IMR-90 (cell line): ENCODE data around the gene SH2D5. TPM values are rescaled to one million over a fixed set of nuclear protein-coding genes. Genes with fewer than 3 reads are reported as not detected.

Experiments used
- ATAC-seq: fragments of 200-7000 bp; cut with Tn5 transposase; 2 replicates; pipeline ENCODE4 v1.9.1; 2020; ENCODE audit warnings: low read depth, mild to moderate bottlenecking, moderate library complexity
- BruUV-seq: library from RNA; stranded (reverse); fragments of 400-500 nt; replicated peaks from 2 replicates; lab custom pipeline; 2021; lab: Mats Ljungman, UMichigan
- CTCF ChIA-PET: fragments of 300-600 bp; formaldehyde crosslinking; extraction: SDS; loops from one replicate; lab custom pipeline; 2021; ENCODE audit warnings: antibody characterized with exemption; lab: Yijun Ruan, JAX
- POLR2A ChIA-PET: fragments of 300-600 bp; sonication (Branson Sonifier 250); formaldehyde crosslinking; loops from one replicate; lab custom pipeline; 2022; ENCODE audit warnings: antibody characterized with exemption; ENCODE audit not compliant: unreplicated experiment; lab: Charles Lee
- DNase-seq: peaks from one replicate; pipeline ENCODE4 v3.0.0; 2013
- H2AFZ ChIP-seq: replicated peaks from 2 replicates; pipeline ENCODE3; 2013; ENCODE audit warnings: low read length, mild to moderate bottlenecking; ENCODE audit not compliant: poor library complexity
- H2AK5ac ChIP-seq: 2 replicates; pipeline ENCODE4 v1.6.1; 2013; ENCODE audit warnings: low read depth, low read length, inconsistent platforms
- H2AK9ac ChIP-seq: replicated peaks from 2 replicates; pipeline ENCODE3; 2013; ENCODE audit warnings: mild to moderate bottlenecking, low read depth, low read length, moderate library complexity; ENCODE audit not compliant: poor library complexity
- H2BK120ac ChIP-seq: 2 replicates; pipeline ENCODE4 v1.6.1; 2013; ENCODE audit warnings: low read depth, low read length, inconsistent platforms
- H2BK15ac ChIP-seq: 3 replicates; pipeline ENCODE4 v1.6.1; 2013; ENCODE audit warnings: low read depth, low read length, inconsistent platforms
- H2BK20ac ChIP-seq: 2 replicates; pipeline ENCODE4 v1.6.1; 2013; ENCODE audit warnings: low read depth, mild to moderate bottlenecking, inconsistent platforms, low read length, moderate library complexity
- H2BK5ac ChIP-seq: 2 replicates; pipeline ENCODE4 v1.6.1; 2013; ENCODE audit warnings: mild to moderate bottlenecking, low read depth, low read length, inconsistent platforms; ENCODE audit not compliant: poor library complexity, severe bottlenecking
- H3K14ac ChIP-seq: replicated peaks from 2 replicates; pipeline ENCODE4 v1.6.1; 2013; ENCODE audit warnings: low read depth, low read length, inconsistent platforms
- H3K18ac ChIP-seq: 2 replicates; pipeline ENCODE4 v1.6.1; 2013; ENCODE audit warnings: low read depth, low read length, control low read depth
- H3K23ac ChIP-seq: 2 replicates; pipeline ENCODE4 v1.6.1; 2013; ENCODE audit warnings: low read depth, low read length, inconsistent platforms
- H3K27ac ChIP-seq: 2 replicates; pipeline ENCODE4 v1.5.1; 2013; ENCODE audit warnings: mild to moderate bottlenecking, control low read depth, low read length; ENCODE audit not compliant: insufficient read depth
- H3K27me3 ChIP-seq: 2 replicates; pipeline ENCODE4 v1.6.1; 2013; ENCODE audit warnings: low read length; ENCODE audit not compliant: control insufficient read depth, insufficient read depth
- H3K36me3 ChIP-seq: 2 replicates; pipeline ENCODE4 v1.6.1; 2013; ENCODE audit warnings: low read length, mixed read lengths; ENCODE audit not compliant: control insufficient read depth, insufficient read depth
- H3K4ac ChIP-seq: 2 replicates; pipeline ENCODE4 v1.6.1; 2013; ENCODE audit warnings: low read depth, low read length, inconsistent platforms
- H3K4me1 ChIP-seq: 2 replicates; pipeline ENCODE4 v1.6.1; 2013; ENCODE audit warnings: low read length, mixed read lengths; ENCODE audit not compliant: control insufficient read depth, insufficient read depth
- H3K4me2 ChIP-seq: 2 replicates; pipeline ENCODE4 v1.6.1; 2013; ENCODE audit warnings: low read depth, mild to moderate bottlenecking, control low read depth, low read length, moderate library complexity
- H3K4me3 ChIP-seq: 2 replicates; pipeline ENCODE4 v1.5.1; 2013; ENCODE audit warnings: low read depth, mild to moderate bottlenecking, control low read depth, low read length, moderate library complexity; ENCODE audit not compliant: insufficient read depth
- H3K56ac ChIP-seq: 2 replicates; pipeline ENCODE4 v1.6.1; 2013; ENCODE audit warnings: low read length, inconsistent platforms; ENCODE audit not compliant: insufficient read depth; ENCODE audit errors: extremely low read depth
- H3K79me1 ChIP-seq, 2 experiments: 2 replicates each; pipeline ENCODE4 v1.6.1; 2013; ENCODE audit warnings: low read length in 2 of 2, inconsistent platforms in 1 of 2, low read depth in 1 of 2
- H3K9ac ChIP-seq: 2 replicates; pipeline ENCODE4 v1.6.1; 2013; ENCODE audit warnings: low read depth, low read length, control low read depth
- H3K9me1 ChIP-seq: 2 replicates; pipeline ENCODE4 v1.6.1; 2013; ENCODE audit warnings: low read length, inconsistent platforms; ENCODE audit not compliant: insufficient read depth
- H3K9me3 ChIP-seq: 2 replicates; pipeline ENCODE4 v1.6.1; 2013; ENCODE audit warnings: low read length; ENCODE audit not compliant: control insufficient read depth, insufficient read depth
- H4K20me1 ChIP-seq: 2 replicates; pipeline ENCODE4 v1.6.1; 2013; ENCODE audit warnings: low read length, inconsistent platforms; ENCODE audit not compliant: insufficient read depth
- H4K5ac ChIP-seq: 2 replicates; pipeline ENCODE4 v1.6.1; 2013; ENCODE audit warnings: mild to moderate bottlenecking, low read depth, low read length, control low read depth
- H4K8ac ChIP-seq, 2 experiments: 2 replicates each; pipeline ENCODE4 v1.6.1; 2013; ENCODE audit warnings: low read depth in 2 of 2, low read length in 2 of 2, control low read depth in 1 of 2, inconsistent platforms in 1 of 2
- H4K91ac ChIP-seq: 2 replicates; pipeline ENCODE4 v1.6.1; 2013; ENCODE audit warnings: low read depth, low read length, inconsistent platforms; ENCODE audit not compliant: insufficient read depth
- CEBPB ChIP-seq: IDR thresholded peaks from 2 replicates; pipeline ENCODE4 v1.6.1; 2012; ENCODE audit warnings: low read depth, low read length, improper control_type of control experiment
- ELK1 ChIP-seq: fragments of 150-350 bp; IDR thresholded peaks from 2 replicates; pipeline ENCODE4 v1.6.1; 2016; ENCODE audit warnings: low read depth, mild to moderate bottlenecking, low read length, moderate library complexity, borderline replicate concordance
- FOS ChIP-seq: fragments of 150-350 bp; IDR thresholded peaks from 2 replicates; pipeline ENCODE4 v1.6.1; 2016; ENCODE audit warnings: low read depth, low read length
- MXI1 ChIP-seq: IDR thresholded peaks from 2 replicates; pipeline ENCODE4 v1.6.1; 2012; ENCODE audit warnings: low read depth, mild to moderate bottlenecking, low read length, moderate library complexity, borderline replicate concordance
- POLR2A ChIP-seq: IDR thresholded peaks from 2 replicates; pipeline ENCODE4 v1.6.1; 2012; ENCODE audit warnings: mild to moderate bottlenecking, low read depth, low read length
- RAD21 ChIP-seq: IDR thresholded peaks from 2 replicates; pipeline ENCODE4 v1.6.1; 2012; ENCODE audit warnings: low read length, improper control_type of control experiment
- RCOR1 ChIP-seq: IDR thresholded peaks from 2 replicates; pipeline ENCODE4 v1.6.1; 2012; ENCODE audit warnings: mild to moderate bottlenecking, low read length, improper control_type of control experiment; ENCODE audit not compliant: insufficient replicate concordance
- SMC3 ChIP-seq: fragments of 150-350 bp; IDR thresholded peaks from 2 replicates; pipeline ENCODE4 v1.6.1; 2016; ENCODE audit warnings: low read depth, mild to moderate bottlenecking, antibody characterized with exemption, low read length, moderate library complexity
- whole genome bisulfite sequencing, 2 experiments: methylation state at CpG; one replicate each; pipeline versions ENCODE4 v1.1.5 to v1.1.7; 2013; ENCODE audit warnings: missing lambda C conversion rate in 2 of 2; ENCODE audit not compliant: insufficient read length in 1 of 2; ENCODE audit errors: extremely low coverage in 2 of 2; 5-methylcytosine and 5-hydroxymethylcytosine counted together
- dilution Hi-C: fragments of 300-500 bp; cut with HindIII; formaldehyde crosslinking; loops from one replicate; pipeline ENCODE4 v1.14.3; 2018; ENCODE audit warnings: low sequenced_read_pairs; ENCODE audit not compliant: unreplicated experiment
- in situ Hi-C: fragments of 300-500 bp; cut with MboI; formaldehyde crosslinking; loops from 3 replicates; pipeline ENCODE4 v1.14.3; 2019; ENCODE audit warnings: low sequenced_read_pairs, inconsistent platforms, mixed read lengths
- intact Hi-C: fragments of 100-400 bp; cut with micrococcal nuclease; formaldehyde crosslinking; loops from 2 replicates; pipeline ENCODE4 v1.10.0; 2022
- polyA plus RNA-seq, 3 experiments: library from polyadenylated mRNA; depleted of rRNA; stranded (reverse); fragments of >200 nt; gene quantifications; 2 replicates each; pipeline ENCODE4 v1.2.3, GENCODE V29; 2012; ENCODE audit warnings: low replicate concordance in 1 of 3
- total RNA-seq: library from RNA; depleted of rRNA; stranded (reverse); fragments of >200 nt; gene quantifications from 2 replicates; pipeline ENCODE4 v1.2.3, GENCODE V29; 2012

SH2D5 gene
- total and polyA plus RNA-seq, 2 of the 4 experiments (the other 2 are of a cell fraction), result 7.2 to 14.4 TPM

GRCh38 chr1:20723159-20723536, 9.4 kb downstream of the SH2D5 start:
- Histone ChIP-seq H2AFZ (no peak overlapping the region), H3K4me1 (no peaks in the 10 kb centered on the region), H3K36me3 (no peaks in the 10 kb centered on the region), H4K8ac (no peak overlapping the region), H2BK120ac (no peak overlapping the region), H3K18ac (no peak overlapping the region), H3K4me3 (no peak overlapping the region), H2BK20ac (no peak overlapping the region), H3K27ac (no peak overlapping the region), H3K9me3 (no peaks in the 10 kb centered on the region), H2AK5ac (no peak overlapping the region), H3K27me3 (no peaks in the 10 kb centered on the region), H3K23ac (no peak overlapping the region), H3K4me2 (no peak overlapping the region), H3K4ac (no peak overlapping the region), H2BK15ac (no peak overlapping the region), H2BK5ac (no peak overlapping the region), H4K91ac (no peak overlapping the region), H3K79me1 (peaks cover 0 to 6% of the 10 kb centered on the region in 2 experiments; a peak in 1 of 4 replicates), H3K14ac (no peak overlapping the region), H2AK9ac (no peak overlapping the region), H3K56ac (no peak overlapping the region), H3K9me1 (0 out of 2 replicates have a peak, but pooled peaks cover 6% of the 10 kb centered on the region), H3K9ac (no peak overlapping the region), H4K5ac (no peak overlapping the region), H4K20me1 (no peaks in the 10 kb centered on the region; the same call in 1 of the 2 replicates)
- TF ChIP-seq ELK1 (no peak), MXI1 (no peak), FOS (no peak), RCOR1 (no peak), RAD21 (no peak), POLR2A (no peak), SMC3 (no peak), CEBPB (no peak)
- dilution Hi-C loops (no loop called here), in situ Hi-C loops (no loop called here), intact Hi-C loops (no loop called here)
- no peak for DNase-seq
- ATAC-seq, result no peak
- BruUV-seq, result no TSS peak
- CTCF ChIA-PET, result no interaction called here
- POLR2A ChIA-PET, result no interaction called here
- no CpG with 5 or more reads among the region's 4 CpGs for WGBS, 2 experiments
